ENCODE results near the gene ARVCF.

Gene ARVCF

GRCh38 chr22:19973551-19974267, 42.9 kb downstream of the ARVCF start:
- no peak for DNase-seq (ENCODE audit: low read depth)

- no peak for DNase-seq (ENCODE audit: low read depth)
These were observed 43.7 kb downstream of the ARVCF start for GRCh38 chr22:19972652-19973550.

- no peak for DNase-seq (ENCODE audit: low read depth)
These were observed 44.4 kb downstream of the ARVCF start for GRCh38 chr22:19972251-19972650.

- DNase-seq (ENCODE audit: low read depth), result no peak
These were observed 45.1 kb downstream of the ARVCF start for GRCh38 chr22:19971276-19972124.

GRCh38 chr22:19970479-19971275, 45.9 kb downstream of the ARVCF start:
- peak; percentile 78 for DNase-seq (ENCODE audit: low read depth)

GRCh38 chr22:19970031-19970478, 46.6 kb downstream of the ARVCF start:
- DNase-seq (ENCODE audit: low read depth), result no peak

- DNase-seq (ENCODE audit: low read depth), result no peak
These were observed 47.3 kb downstream of the ARVCF start for GRCh38 chr22:19969141-19969928.

GRCh38 chr22:19968450-19968891, 48.2 kb downstream of the ARVCF start:
- DNase-seq (ENCODE audit: low read depth), result no peak

- DNase-seq (ENCODE audit: low read depth), result no peak
These were observed 48.7 kb downstream of the ARVCF start for GRCh38 chr22:19967850-19968449.

- no peak for DNase-seq (ENCODE audit: low read depth)
These were observed 49.5 kb downstream of the ARVCF start for GRCh38 chr22:19966908-19967750.

GRCh38 chr22:19965771-19966709, 50.6 kb downstream of the ARVCF start:
- no peak for DNase-seq (ENCODE audit: low read depth)

- no peak for DNase-seq (ENCODE audit: low read depth)
These were observed 51.8 kb downstream of the ARVCF start for GRCh38 chr22:19964701-19965386.

GRCh38 chr22:19963863-19964642, 52.6 kb downstream of the ARVCF start:
- DNase-seq (ENCODE audit: low read depth), result no peak

GRCh38 chr22:19962909-19963806, 53.5 kb downstream of the ARVCF start:
- no peak for DNase-seq (ENCODE audit: low read depth)

- DNase-seq (ENCODE audit: low read depth), result no peak
These were observed 54.2 kb downstream of the ARVCF start for GRCh38 chr22:19962246-19962908.
